ENCODE results near the gene DENND1A. TPM values are rescaled to one million over a fixed set of nuclear protein-coding genes. Genes with fewer than 3 reads are reported as not detected.

Gene DENND1A
- total and polyA plus RNA-seq, 2 of the 13 experiments (the other 11 are each of a cell fraction or from before 2014, with no cell fraction given), result 14.8 to 30.1 TPM

DNA sequence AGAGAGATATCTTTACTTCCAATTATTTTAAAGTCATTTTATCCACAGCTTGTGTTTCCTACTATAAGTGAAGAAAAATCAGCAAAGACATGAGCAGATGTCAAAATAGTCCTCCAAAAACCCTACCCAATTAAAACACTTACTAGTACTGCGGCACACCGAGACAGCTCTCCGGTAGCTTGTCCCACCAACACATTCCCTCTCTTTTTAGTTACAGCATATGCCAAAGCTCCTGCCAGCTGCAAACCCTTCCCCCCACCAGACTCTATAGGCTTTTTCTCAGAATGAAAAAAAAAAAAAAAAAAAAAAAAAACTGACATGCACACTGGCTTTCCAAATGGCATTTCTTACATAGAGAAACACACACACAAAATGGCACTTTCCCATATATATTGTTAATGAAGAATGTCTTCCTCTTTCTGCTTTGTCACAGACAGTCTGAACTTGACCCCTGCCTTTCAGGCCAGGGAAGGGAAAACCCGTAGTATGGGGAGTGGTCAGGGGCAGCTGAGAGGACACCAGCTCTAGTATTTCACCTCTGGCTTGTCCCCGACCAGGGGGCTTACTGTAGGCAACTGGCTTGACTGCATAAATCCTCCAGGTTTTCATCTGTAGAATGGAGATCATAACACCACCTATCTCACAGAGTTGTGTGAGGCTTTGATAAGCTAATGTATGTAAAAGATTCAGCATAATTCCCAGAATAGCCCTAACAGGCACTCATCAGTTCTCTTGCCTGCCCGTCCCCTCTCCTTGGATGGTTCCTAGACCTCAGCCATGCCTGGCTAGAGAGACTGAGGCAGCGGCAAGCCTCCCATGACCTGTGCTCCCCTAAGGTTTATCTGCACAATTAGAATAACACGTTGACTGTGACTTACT lies 340.3 kb downstream of the DENND1A start (continued):
- no peak for TF ChIP-seq ZNF761 (CRISPR knock-in tag; conservative IDR thresholded peaks at IDR 0.05)
- no peak for TF ChIP-seq IKZF4 (CRISPR knock-in tag; IDR thresholded peaks at IDR 0.05; ENCODE audit: borderline replicate concordance, low read depth, not compliant biosample characterization)
- no peak for TF ChIP-seq POGZ (CRISPR knock-in tag; IDR thresholded peaks at IDR 0.05)
- TF ChIP-seq MED8 (CRISPR knock-in tag; IDR thresholded peaks at IDR 0.05; ENCODE audit: insufficient replicate concordance), result no peak
- TF ChIP-seq ZNF672 (CRISPR knock-in tag; IDR thresholded peaks at IDR 0.05), result no peak
- TF ChIP-seq ZFP62 (CRISPR knock-in tag; IDR thresholded peaks at IDR 0.05), result no peak
- no peak for TF ChIP-seq YY1 (IDR thresholded peaks at IDR 0.05; ENCODE audit: insufficient read depth, insufficient replicate concordance, low read depth, low read length)
- TF ChIP-seq FOXA3 (CRISPR knock-in tag; IDR thresholded peaks at IDR 0.05), result no peak
- TF ChIP-seq ZBTB1 (CRISPR knock-in tag; IDR thresholded peaks at IDR 0.05; ENCODE audit: borderline replicate concordance), result no peak
- no peak for TF ChIP-seq RELA (CRISPR knock-in tag; IDR thresholded peaks at IDR 0.05)
- no peak for TF ChIP-seq U2AF2 (IDR thresholded peaks at IDR 0.05; ENCODE audit: low read depth, low read length)
- no peak for TF ChIP-seq MBD4 (IDR thresholded peaks at IDR 0.05; ENCODE audit: borderline replicate concordance, low read length)

DNA sequence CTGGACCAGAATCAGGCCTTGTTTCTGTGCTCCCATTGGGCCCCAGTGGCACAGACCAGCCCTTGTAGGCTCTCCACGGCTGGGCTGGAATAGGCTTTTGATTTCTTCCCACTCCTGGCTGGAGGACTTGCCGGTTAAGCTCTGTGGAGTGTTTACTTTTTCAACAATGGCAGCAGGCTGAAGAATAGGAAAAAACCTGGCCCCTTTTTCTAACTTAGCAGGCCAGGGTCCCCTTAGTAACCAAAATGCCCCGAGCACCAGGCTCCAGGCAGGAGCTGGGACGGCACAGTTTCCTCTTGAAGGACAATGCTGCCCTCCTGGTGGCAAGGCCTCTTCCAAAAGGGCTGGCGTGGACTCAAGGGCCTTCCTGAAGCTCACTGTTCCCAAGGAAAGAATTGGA lies 343.7 kb downstream of the DENND1A start:
- CTCF ChIA-PET (ENCODE audit: low intra/inter-chr PET ratio, low total read pairs), result no interaction called here
- no peak overlapping the region for H3K9ac ChIP-seq (ENCODE audit: insufficient read depth, low read depth, low read length)
- no peaks in the 10 kb centered on the region for H3K9me3 ChIP-seq (ENCODE audit: low read length)
- FAIRE-seq (no peak), DNase-seq (ENCODE audit: low spot score) (no peak), ATAC-seq (no peak)
- peaks cover 4 to 9% of the 10 kb centered on the region in 2 experiments for H3K36me3 ChIP-seq (replicated peaks in 1 of 2; ENCODE audit: control insufficient read depth in 1 of 2, insufficient read depth in 2 of 2, low read length in 2 of 2)
- in situ Hi-C loops (cut with HindIII; ENCODE audit: extremely low pct_ligation_motif_present, low pct_unique_long_range_greater_than_20kb) (no loop called here), intact Hi-C loops (cut with micrococcal nuclease; ENCODE audit: unreplicated experiment) (no loop called here)
- BruUV-seq (replicated peaks), result no TSS peak
- no peaks in the 10 kb centered on the region for H3K79me2 ChIP-seq (ENCODE audit: insufficient read depth, low read length)
- H3K4me1 ChIP-seq (ENCODE audit: insufficient read depth, low read length), result no peaks in the 10 kb centered on the region
- POLR2A ChIA-PET, result no interaction called here
- H3K4me2 ChIP-seq (ENCODE audit: low read depth, low read length), result no peak overlapping the region
- no peak overlapping the region for H2AFZ ChIP-seq (ENCODE audit: low read length)
- WGBS (ENCODE audit: low lambda C conversion rate), result 95% methylated on average over 5 of the region's 5 CpGs
- H4K20me1 ChIP-seq (ENCODE audit: insufficient read depth, low read length), result no peaks in the 10 kb centered on the region
- H3K4me3 ChIP-seq (replicated peaks in 1 of 3; ENCODE audit: insufficient read depth in 1 of 3, low read depth in 2 of 3, low read length in 3 of 3), result no peak overlapping the region
- no peak overlapping the region for H3K27ac ChIP-seq (ENCODE audit: extremely low read length, insufficient read depth, low read length)
- H3K27me3 ChIP-seq (ENCODE audit: control insufficient read depth in 1 of 2, insufficient read depth in 2 of 2, low read length in 2 of 2), result no peaks in the 10 kb centered on the region
- TF ChIP-seq ATRX (CRISPR knock-in tag; IDR thresholded peaks at IDR 0.05; ENCODE audit: borderline replicate concordance) (no peak), ZNF709 (CRISPR knock-in tag; IDR thresholded peaks at IDR 0.05) (no peak), TEAD2 (CRISPR knock-in tag; IDR thresholded peaks at IDR 0.05) (no peak), ZNF430 (CRISPR knock-in tag; IDR thresholded peaks at IDR 0.05) (no peak), STAT5B (CRISPR knock-in tag; IDR thresholded peaks at IDR 0.05) (no peak)
- TF ChIP-seq, protein P1, sequence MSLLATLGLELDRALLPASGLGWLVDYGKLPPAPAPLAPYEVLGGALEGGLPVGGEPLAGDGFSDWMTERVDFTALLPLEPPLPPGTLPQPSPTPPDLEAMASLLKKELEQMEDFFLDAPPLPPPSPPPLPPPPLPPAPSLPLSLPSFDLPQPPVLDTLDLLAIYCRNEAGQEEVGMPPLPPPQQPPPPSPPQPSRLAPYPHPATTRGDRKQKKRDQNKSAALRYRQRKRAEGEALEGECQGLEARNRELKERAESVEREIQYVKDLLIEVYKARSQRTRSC (CRISPR knock-in tag; IDR thresholded peaks at IDR 0.05; ENCODE audit: low read depth), result no peak
- TF ChIP-seq, protein P2, sequence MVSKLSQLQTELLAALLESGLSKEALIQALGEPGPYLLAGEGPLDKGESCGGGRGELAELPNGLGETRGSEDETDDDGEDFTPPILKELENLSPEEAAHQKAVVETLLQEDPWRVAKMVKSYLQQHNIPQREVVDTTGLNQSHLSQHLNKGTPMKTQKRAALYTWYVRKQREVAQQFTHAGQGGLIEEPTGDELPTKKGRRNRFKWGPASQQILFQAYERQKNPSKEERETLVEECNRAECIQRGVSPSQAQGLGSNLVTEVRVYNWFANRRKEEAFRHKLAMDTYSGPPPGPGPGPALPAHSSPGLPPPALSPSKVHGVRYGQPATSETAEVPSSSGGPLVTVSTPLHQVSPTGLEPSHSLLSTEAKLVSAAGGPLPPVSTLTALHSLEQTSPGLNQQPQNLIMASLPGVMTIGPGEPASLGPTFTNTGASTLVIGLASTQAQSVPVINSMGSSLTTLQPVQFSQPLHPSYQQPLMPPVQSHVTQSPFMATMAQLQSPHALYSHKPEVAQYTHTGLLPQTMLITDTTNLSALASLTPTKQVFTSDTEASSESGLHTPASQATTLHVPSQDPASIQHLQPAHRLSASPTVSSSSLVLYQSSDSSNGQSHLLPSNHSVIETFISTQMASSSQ (IDR thresholded peaks at IDR 0.05; ENCODE audit: low read depth), result no peak
- TF ChIP-seq, protein P2 (CRISPR knock-in tag; IDR thresholded peaks at IDR 0.05; ENCODE audit: borderline replicate concordance), result no peak
